ENCODE data around the gene HINT2. TPM values are rescaled to one million over a fixed set of nuclear protein-coding genes. Genes with fewer than 3 reads are reported as not detected.

HINT2 gene
- total RNA-seq, result 5.8 and 11.5 TPM in 2 replicates

GRCh38 chr9:35814841-35815543 lies at the start of gene HINT2:
Gene HINT2, minus strand, starts transcription at chr9:35815042. Its CDS starts 63 bp downstream, at chr9:35814979.
- DNase-seq, result peak; percentile 99

- DNase-seq, result no peak
Measured at GRCh38 chr9:35863583-35863982, 48.7 kb upstream of the HINT2 start.

- no peak for DNase-seq
Measured at GRCh38 chr9:35862328-35862727, 47.5 kb upstream of the HINT2 start.

- no peak for DNase-seq
Measured at GRCh38 chr9:35861161-35861897, 46.5 kb upstream of the HINT2 start.

GRCh38 chr9:35859990-35860339 lies 45.1 kb upstream of the HINT2 start:
- no peak for DNase-seq

GRCh38 chr9:35859310-35859989 lies 44.6 kb upstream of the HINT2 start:
- peak; percentile 25 for DNase-seq

GRCh38 chr9:35858458-35858857 lies 43.6 kb upstream of the HINT2 start:
- DNase-seq, result no peak

GRCh38 chr9:35856882-35857281 lies 42.0 kb upstream of the HINT2 start:
- DNase-seq, result no peak

GRCh38 chr9:35856206-35856605 lies 41.4 kb upstream of the HINT2 start:
- no peak for DNase-seq

GRCh38 chr9:35854091-35854762 lies 39.4 kb upstream of the HINT2 start:
- DNase-seq, result no peak

GRCh38 chr9:35852876-35853865 lies 38.3 kb upstream of the HINT2 start:
- DNase-seq, result no peak

- DNase-seq, result no peak
Measured at GRCh38 chr9:35852267-35852815, 37.5 kb upstream of the HINT2 start.

- peak; percentile 33 for DNase-seq
Measured at GRCh38 chr9:35847792-35848572, 33.1 kb upstream of the HINT2 start.

GRCh38 chr9:35845824-35846771 lies 31.3 kb upstream of the HINT2 start:
- no peak for DNase-seq

- peak; percentile 90 for DNase-seq
Measured at GRCh38 chr9:35844628-35845270, 29.9 kb upstream of the HINT2 start.

- DNase-seq, result no peak
Measured at GRCh38 chr9:35842795-35843194, 28.0 kb upstream of the HINT2 start.

GRCh38 chr9:35842020-35842745 lies 27.3 kb upstream of the HINT2 start:
- DNase-seq, result no peak

GRCh38 chr9:35841645-35841900 lies 26.7 kb upstream of the HINT2 start:
- no peak for DNase-seq
